ENCODE measurements around the gene MYO1H. TPM values are rescaled to one million over a fixed set of nuclear protein-coding genes. Genes with fewer than 3 reads are reported as not detected.

Gene MYO1H
- total and polyA plus RNA-seq, 2 of the 8 experiments (the other 6 are each of a cell fraction or from before 2014, with no cell fraction given): 0.03 TPM; not detected in 1

DNA sequence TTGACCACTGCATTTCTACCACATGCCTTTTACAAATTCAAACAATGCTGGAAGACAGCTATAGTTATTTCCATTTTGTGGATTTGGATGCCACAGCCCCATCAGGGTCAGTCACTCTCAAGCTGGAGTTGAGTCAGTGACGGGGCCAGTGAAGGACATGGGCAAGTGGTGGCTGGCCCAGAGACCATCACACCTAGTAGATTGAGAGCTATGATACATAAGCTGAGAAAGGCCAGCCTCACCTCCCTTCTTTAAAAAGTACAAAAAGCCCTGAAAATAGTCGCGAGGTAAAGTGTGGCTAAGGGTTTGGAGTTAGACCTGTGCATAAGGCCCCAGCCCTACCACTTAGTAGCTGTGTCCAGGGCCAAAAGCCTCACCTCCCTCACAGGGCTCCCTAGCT is 125.3 kb downstream of the MYO1H start:
- H2BK15ac ChIP-seq (ENCODE audit: low read length): no peak overlapping the region
- no peaks in the 10 kb centered on the region for H3K9me3 ChIP-seq (ENCODE audit: insufficient read depth in 2 of 2, low read depth in 1 of 2, low read length in 1 of 2)
- no peak overlapping the region for H3K14ac ChIP-seq (ENCODE audit: insufficient read length)
- no peak overlapping the region for H2BK20ac ChIP-seq (ENCODE audit: low read length)
- no peak overlapping the region for H3K23ac ChIP-seq (ENCODE audit: insufficient read length)
- H3K79me2 ChIP-seq (ENCODE audit: control insufficient read depth in 1 of 2, insufficient read depth in 2 of 2, low read length in 2 of 2): peaks cover 47 to 90% of the 10 kb centered on the region in 2 experiments
- no peak overlapping the region for H3K4me2 ChIP-seq (ENCODE audit: insufficient read depth in 1 of 2, low read depth in 2 of 2, low read length in 2 of 2)
- H2AK5ac ChIP-seq (ENCODE audit: low read depth, low read length): no peak overlapping the region
- ChIA-PET POLR2A (ENCODE audit: partially characterized antibody) (interaction anchor here (1.0 to 3.5 kb wide), 2 partner anchors 9 to 10 kb away, joined by 5 to 25 read pairs; no protein-coding TSS in a partner anchor), CTCF (ENCODE audit: partially characterized antibody) (interaction anchor here (0.8 to 19.5 kb wide), 10 partner anchors 10 to 300 kb away, joined by 3 to 245 read pairs (median 4); no protein-coding TSS in a partner anchor)
- no peak overlapping the region for H2BK12ac ChIP-seq (ENCODE audit: low read depth, low read length)
- H3K4me3 ChIP-seq (ENCODE audit: extremely low read depth in 1 of 4, insufficient read depth in 2 of 4, low read depth in 3 of 4, low read length in 4 of 4): no peak overlapping the region
- H3K9ac ChIP-seq (replicated peaks in 1 of 4; ENCODE audit: extremely low read depth in 1 of 4, low read depth in 3 of 4, low read length in 3 of 4): no peak overlapping the region
- H4K5ac ChIP-seq (ENCODE audit: insufficient read length, low read depth, low read length): no peak overlapping the region
- H3K36me3 ChIP-seq (ENCODE audit: control insufficient read depth in 2 of 4, insufficient read depth in 4 of 4, low read length in 3 of 4): peaks cover 4 to 15% (median 9%) of the 10 kb centered on the region in 4 experiments; a peak in 7 of 8 replicates
- no peak for FAIRE-seq
- H2BK5ac ChIP-seq (ENCODE audit: low read depth, low read length): no peak overlapping the region
- H3K79me1 ChIP-seq (ENCODE audit: low read depth, low read length): peaks cover 29% of the 10 kb centered on the region
- peaks cover 8 to 39% of the 10 kb centered on the region in 2 experiments for H4K20me1 ChIP-seq (replicated peaks in 1 of 2; ENCODE audit: control insufficient read depth in 1 of 2, insufficient read depth in 2 of 2, low read length in 2 of 2)
- no peak for DNase-seq (ENCODE audit: low read depth in 1 of 2, low spot score in 2 of 2)
- H4K8ac ChIP-seq (ENCODE audit: extremely low read depth, insufficient read depth, low read length): no peak overlapping the region
- H3K4me1 ChIP-seq (replicated peaks in 1 of 4; ENCODE audit: control insufficient read depth in 3 of 4, insufficient read depth in 4 of 4, low read length in 3 of 4): peaks cover 0 to 9% (median 5%) of the 10 kb centered on the region in 4 experiments; a peak in 4 of 7 replicates
- no peak for TF ChIP-seq CHD2 (IDR thresholded peaks at IDR 0.05; ENCODE audit: low read length)
- TF ChIP-seq GTF2F1 (IDR thresholded peaks at IDR 0.05; ENCODE audit: borderline replicate concordance, low read depth, low read length): no peak
- TF ChIP-seq MAFK (IDR thresholded peaks at IDR 0.05; ENCODE audit: low read depth, low read length): no peak
- no peak for TF ChIP-seq KDM5A (IDR thresholded peaks at IDR 0.05; ENCODE audit: low read length)
- no peak for TF ChIP-seq BCL11A (IDR thresholded peaks at IDR 0.05; ENCODE audit: low read depth in 2 of 2, low read length in 2 of 2)
- TF ChIP-seq, protein P1, sequence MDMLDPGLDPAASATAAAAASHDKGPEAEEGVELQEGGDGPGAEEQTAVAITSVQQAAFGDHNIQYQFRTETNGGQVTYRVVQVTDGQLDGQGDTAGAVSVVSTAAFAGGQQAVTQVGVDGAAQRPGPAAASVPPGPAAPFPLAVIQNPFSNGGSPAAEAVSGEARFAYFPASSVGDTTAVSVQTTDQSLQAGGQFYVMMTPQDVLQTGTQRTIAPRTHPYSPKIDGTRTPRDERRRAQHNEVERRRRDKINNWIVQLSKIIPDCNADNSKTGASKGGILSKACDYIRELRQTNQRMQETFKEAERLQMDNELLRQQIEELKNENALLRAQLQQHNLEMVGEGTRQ (IDR thresholded peaks at IDR 0.05; ENCODE audit: low read length): no peak
- no peak for TF ChIP-seq SP1 (IDR thresholded peaks at IDR 0.05; ENCODE audit: low read depth, low read length)
- TF ChIP-seq SIRT6 (IDR thresholded peaks at IDR 0.05; ENCODE audit: low read length): no peak
- no peak for TF ChIP-seq SP4 (IDR thresholded peaks at IDR 0.05; ENCODE audit: low read length)
- no peak overlapping the region for H3K18ac ChIP-seq (ENCODE audit: extremely low read depth, low read length)
- WGBS, 2 experiments (ENCODE audit: extremely low coverage in 1 of 2, insufficient coverage in 1 of 2, insufficient read length in 1 of 2, insufficient replicate concordance in 2 of 2, low coverage in 1 of 2, low lambda C conversion rate in 2 of 2, missing lambda C conversion rate in 1 of 2): 91% methylated on average over 3 of the region's 3 CpGs; no CpG with 5 or more reads in 1 of the 2 experiments
- no peak overlapping the region for H4K91ac ChIP-seq (replicated peaks; ENCODE audit: insufficient read length, low read length)
- H3K27ac ChIP-seq (ENCODE audit: low read depth, low read length): no peak overlapping the region
- H3K4ac ChIP-seq (replicated peaks; ENCODE audit: insufficient read length, low read depth, low read length): no peak overlapping the region
- peaks cover 10% of the 10 kb centered on the region for H3K23me2 ChIP-seq (ENCODE audit: low read depth, low read length)
- H2BK120ac ChIP-seq (replicated peaks; ENCODE audit: low read depth, low read length): no peak overlapping the region
- no peak overlapping the region for H2AFZ ChIP-seq (ENCODE audit: low read length)
- H3K56ac ChIP-seq (replicated peaks; ENCODE audit: insufficient read length, low read depth, low read length): no peak overlapping the region
- no peaks in the 10 kb centered on the region for H3K27me3 ChIP-seq (replicated peaks in 1 of 4; ENCODE audit: control insufficient read depth in 3 of 4, extremely low read depth in 1 of 4, insufficient read depth in 3 of 4, low read length in 3 of 4)
